CD1c-positive myeloid dendritic cell (primary cell): Measurements from ENCODE around the gene NXF3.
"Not testable (repeated sequence)": the region's sequence is repeated elsewhere in the genome, so short reads cannot be mapped to it uniquely, and the experiment has no call there.

Source experiments
- DNase-seq: peaks from one replicate; pipeline ENCODE4 v3.0.0-alpha.2; 2016; ENCODE audit errors: extremely low spot score

Gene NXF3

GRCh38 chrX:103033371-103033770, 59.6 kb downstream of the NXF3 start:
- DNase-seq: not testable (repeated sequence)
